IMR-90 (cell line): ENCODE data around the gene BMERB1. TPM values are rescaled to one million over a fixed set of nuclear protein-coding genes. Genes with fewer than 3 reads are reported as not detected.

ENCODE experiments used
- ATAC-seq: fragments of 200-7000 bp; cut with Tn5 transposase; 2 replicates; pipeline ENCODE4 v1.9.1; 2020; ENCODE audit warnings: low read depth, mild to moderate bottlenecking, moderate library complexity
- BruUV-seq: library from RNA; stranded (reverse); fragments of 400-500 nt; replicated peaks from 2 replicates; lab custom pipeline; 2021; lab: Mats Ljungman, UMichigan
- CTCF ChIA-PET: fragments of 300-600 bp; formaldehyde crosslinking; extraction: SDS; loops from one replicate; lab custom pipeline; 2021; ENCODE audit warnings: antibody characterized with exemption; lab: Yijun Ruan, JAX
- POLR2A ChIA-PET: fragments of 300-600 bp; sonication (Branson Sonifier 250); formaldehyde crosslinking; loops from one replicate; lab custom pipeline; 2022; ENCODE audit warnings: antibody characterized with exemption; ENCODE audit not compliant: unreplicated experiment; lab: Charles Lee
- DNase-seq: peaks from one replicate; pipeline ENCODE4 v3.0.0; 2013
- H2AFZ ChIP-seq: replicated peaks from 2 replicates; pipeline ENCODE3; 2013; ENCODE audit warnings: low read length, mild to moderate bottlenecking; ENCODE audit not compliant: poor library complexity
- H2AK5ac ChIP-seq: 2 replicates; pipeline ENCODE4 v1.6.1; 2013; ENCODE audit warnings: low read depth, low read length, inconsistent platforms
- H2AK9ac ChIP-seq: replicated peaks from 2 replicates; pipeline ENCODE3; 2013; ENCODE audit warnings: mild to moderate bottlenecking, low read depth, low read length, moderate library complexity; ENCODE audit not compliant: poor library complexity
- H2BK120ac ChIP-seq: 2 replicates; pipeline ENCODE4 v1.6.1; 2013; ENCODE audit warnings: low read depth, low read length, inconsistent platforms
- H2BK15ac ChIP-seq: 3 replicates; pipeline ENCODE4 v1.6.1; 2013; ENCODE audit warnings: low read depth, low read length, inconsistent platforms
- H2BK20ac ChIP-seq: 2 replicates; pipeline ENCODE4 v1.6.1; 2013; ENCODE audit warnings: low read depth, mild to moderate bottlenecking, inconsistent platforms, low read length, moderate library complexity
- H2BK5ac ChIP-seq: 2 replicates; pipeline ENCODE4 v1.6.1; 2013; ENCODE audit warnings: mild to moderate bottlenecking, low read depth, low read length, inconsistent platforms; ENCODE audit not compliant: poor library complexity, severe bottlenecking
- H3K14ac ChIP-seq: replicated peaks from 2 replicates; pipeline ENCODE4 v1.6.1; 2013; ENCODE audit warnings: low read depth, low read length, inconsistent platforms
- H3K18ac ChIP-seq: 2 replicates; pipeline ENCODE4 v1.6.1; 2013; ENCODE audit warnings: low read depth, low read length, control low read depth
- H3K23ac ChIP-seq: 2 replicates; pipeline ENCODE4 v1.6.1; 2013; ENCODE audit warnings: low read depth, low read length, inconsistent platforms
- H3K27ac ChIP-seq: 2 replicates; pipeline ENCODE4 v1.5.1; 2013; ENCODE audit warnings: mild to moderate bottlenecking, control low read depth, low read length; ENCODE audit not compliant: insufficient read depth
- H3K27me3 ChIP-seq: 2 replicates; pipeline ENCODE4 v1.6.1; 2013; ENCODE audit warnings: low read length; ENCODE audit not compliant: control insufficient read depth, insufficient read depth
- H3K36me3 ChIP-seq: 2 replicates; pipeline ENCODE4 v1.6.1; 2013; ENCODE audit warnings: low read length, mixed read lengths; ENCODE audit not compliant: control insufficient read depth, insufficient read depth
- H3K4ac ChIP-seq: 2 replicates; pipeline ENCODE4 v1.6.1; 2013; ENCODE audit warnings: low read depth, low read length, inconsistent platforms
- H3K4me1 ChIP-seq: 2 replicates; pipeline ENCODE4 v1.6.1; 2013; ENCODE audit warnings: low read length, mixed read lengths; ENCODE audit not compliant: control insufficient read depth, insufficient read depth
- H3K4me2 ChIP-seq: 2 replicates; pipeline ENCODE4 v1.6.1; 2013; ENCODE audit warnings: low read depth, mild to moderate bottlenecking, control low read depth, low read length, moderate library complexity
- H3K4me3 ChIP-seq: 2 replicates; pipeline ENCODE4 v1.5.1; 2013; ENCODE audit warnings: low read depth, mild to moderate bottlenecking, control low read depth, low read length, moderate library complexity; ENCODE audit not compliant: insufficient read depth
- H3K56ac ChIP-seq: 2 replicates; pipeline ENCODE4 v1.6.1; 2013; ENCODE audit warnings: low read length, inconsistent platforms; ENCODE audit not compliant: insufficient read depth; ENCODE audit errors: extremely low read depth
- H3K79me1 ChIP-seq, 2 experiments: 2 replicates each; pipeline ENCODE4 v1.6.1; 2013; ENCODE audit warnings: low read length in 2 of 2, inconsistent platforms in 1 of 2, low read depth in 1 of 2
- H3K9ac ChIP-seq: 2 replicates; pipeline ENCODE4 v1.6.1; 2013; ENCODE audit warnings: low read depth, low read length, control low read depth
- H3K9me1 ChIP-seq: 2 replicates; pipeline ENCODE4 v1.6.1; 2013; ENCODE audit warnings: low read length, inconsistent platforms; ENCODE audit not compliant: insufficient read depth
- H3K9me3 ChIP-seq: 2 replicates; pipeline ENCODE4 v1.6.1; 2013; ENCODE audit warnings: low read length; ENCODE audit not compliant: control insufficient read depth, insufficient read depth
- H4K20me1 ChIP-seq: 2 replicates; pipeline ENCODE4 v1.6.1; 2013; ENCODE audit warnings: low read length, inconsistent platforms; ENCODE audit not compliant: insufficient read depth
- H4K5ac ChIP-seq: 2 replicates; pipeline ENCODE4 v1.6.1; 2013; ENCODE audit warnings: mild to moderate bottlenecking, low read depth, low read length, control low read depth
- H4K8ac ChIP-seq, 2 experiments: 2 replicates each; pipeline ENCODE4 v1.6.1; 2013; ENCODE audit warnings: low read depth in 2 of 2, low read length in 2 of 2, control low read depth in 1 of 2, inconsistent platforms in 1 of 2
- H4K91ac ChIP-seq: 2 replicates; pipeline ENCODE4 v1.6.1; 2013; ENCODE audit warnings: low read depth, low read length, inconsistent platforms; ENCODE audit not compliant: insufficient read depth
- BHLHE40 ChIP-seq: fragments of 150-350 bp; IDR thresholded peaks from 2 replicates; pipeline ENCODE4 v1.6.1; 2016; ENCODE audit warnings: mild to moderate bottlenecking, low read depth, low read length
- CEBPB ChIP-seq: IDR thresholded peaks from 2 replicates; pipeline ENCODE4 v1.6.1; 2012; ENCODE audit warnings: low read depth, low read length, improper control_type of control experiment
- CHD1 ChIP-seq: IDR thresholded peaks from 2 replicates; pipeline ENCODE4 v1.6.1; 2012; ENCODE audit warnings: low read depth, low read length, improper control_type of control experiment
- FOS ChIP-seq: fragments of 150-350 bp; IDR thresholded peaks from 2 replicates; pipeline ENCODE4 v1.6.1; 2016; ENCODE audit warnings: low read depth, low read length
- MAFK ChIP-seq: IDR thresholded peaks from 2 replicates; pipeline ENCODE4 v1.6.1; 2012; ENCODE audit warnings: low read depth, low read length, improper control_type of control experiment
- MXI1 ChIP-seq: IDR thresholded peaks from 2 replicates; pipeline ENCODE4 v1.6.1; 2012; ENCODE audit warnings: low read depth, mild to moderate bottlenecking, low read length, moderate library complexity, borderline replicate concordance
- NFE2L2 ChIP-seq: fragments of 150-350 bp; IDR thresholded peaks from 2 replicates; pipeline ENCODE4 v1.6.1; 2016; ENCODE audit warnings: low read depth, mild to moderate bottlenecking, low read length
- POLR2A ChIP-seq: IDR thresholded peaks from 2 replicates; pipeline ENCODE4 v1.6.1; 2012; ENCODE audit warnings: mild to moderate bottlenecking, low read depth, low read length
- RAD21 ChIP-seq: IDR thresholded peaks from 2 replicates; pipeline ENCODE4 v1.6.1; 2012; ENCODE audit warnings: low read length, improper control_type of control experiment
- RCOR1 ChIP-seq: IDR thresholded peaks from 2 replicates; pipeline ENCODE4 v1.6.1; 2012; ENCODE audit warnings: mild to moderate bottlenecking, low read length, improper control_type of control experiment; ENCODE audit not compliant: insufficient replicate concordance
- RFX5 ChIP-seq: IDR thresholded peaks from 2 replicates; pipeline ENCODE4 v1.8.0; 2012; ENCODE audit warnings: low read depth, mild to moderate bottlenecking, low read length, moderate library complexity
- WGBS, 2 experiments: methylation state at CpG; one replicate each; pipeline versions ENCODE4 v1.1.5 to v1.1.7; 2013; ENCODE audit warnings: missing lambda C conversion rate in 2 of 2; ENCODE audit not compliant: insufficient read length in 1 of 2; ENCODE audit errors: extremely low coverage in 2 of 2; 5-methylcytosine and 5-hydroxymethylcytosine counted together
- dilution Hi-C: fragments of 300-500 bp; cut with HindIII; formaldehyde crosslinking; loops from one replicate; pipeline ENCODE4 v1.14.3; 2018; ENCODE audit warnings: low sequenced_read_pairs; ENCODE audit not compliant: unreplicated experiment
- in situ Hi-C: fragments of 300-500 bp; cut with MboI; formaldehyde crosslinking; loops from 3 replicates; pipeline ENCODE4 v1.14.3; 2019; ENCODE audit warnings: low sequenced_read_pairs, inconsistent platforms, mixed read lengths
- intact Hi-C: fragments of 100-400 bp; cut with micrococcal nuclease; formaldehyde crosslinking; loops from 2 replicates; pipeline ENCODE4 v1.10.0; 2022
- polyA plus RNA-seq, 3 experiments: library from polyadenylated mRNA; depleted of rRNA; stranded (reverse); fragments of >200 nt; gene quantifications; 2 replicates each; pipeline ENCODE4 v1.2.3, GENCODE V29; 2012; ENCODE audit warnings: low replicate concordance in 1 of 3
- total RNA-seq: library from RNA; depleted of rRNA; stranded (reverse); fragments of >200 nt; gene quantifications from 2 replicates; pipeline ENCODE4 v1.2.3, GENCODE V29; 2012
- TF ChIP-seq, protein P1 (sequence below): conservative IDR thresholded peaks from 2 replicates; pipeline ENCODE4 v1.5.1; 2012; ENCODE audit warnings: mild to moderate bottlenecking, low read depth, low read length, improper control_type of control experiment
- TF ChIP-seq, protein P2 (sequence below): fragments of 150-350 bp; IDR thresholded peaks from 2 replicates; pipeline ENCODE4 v1.6.1; 2016; ENCODE audit warnings: low read depth, mild to moderate bottlenecking, low read length, moderate library complexity, borderline replicate concordance
- TF ChIP-seq, protein P3 (sequence below): fragments of 150-350 bp; IDR thresholded peaks from 2 replicates; pipeline ENCODE4 v1.6.1; 2017; ENCODE audit warnings: mild to moderate bottlenecking, antibody characterized with exemption, low read length, low read depth

Gene BMERB1
- total and polyA plus RNA-seq, 2 of the 4 experiments (the other 2 are of a cell fraction), result 22.6 to 32.9 TPM

DNA sequence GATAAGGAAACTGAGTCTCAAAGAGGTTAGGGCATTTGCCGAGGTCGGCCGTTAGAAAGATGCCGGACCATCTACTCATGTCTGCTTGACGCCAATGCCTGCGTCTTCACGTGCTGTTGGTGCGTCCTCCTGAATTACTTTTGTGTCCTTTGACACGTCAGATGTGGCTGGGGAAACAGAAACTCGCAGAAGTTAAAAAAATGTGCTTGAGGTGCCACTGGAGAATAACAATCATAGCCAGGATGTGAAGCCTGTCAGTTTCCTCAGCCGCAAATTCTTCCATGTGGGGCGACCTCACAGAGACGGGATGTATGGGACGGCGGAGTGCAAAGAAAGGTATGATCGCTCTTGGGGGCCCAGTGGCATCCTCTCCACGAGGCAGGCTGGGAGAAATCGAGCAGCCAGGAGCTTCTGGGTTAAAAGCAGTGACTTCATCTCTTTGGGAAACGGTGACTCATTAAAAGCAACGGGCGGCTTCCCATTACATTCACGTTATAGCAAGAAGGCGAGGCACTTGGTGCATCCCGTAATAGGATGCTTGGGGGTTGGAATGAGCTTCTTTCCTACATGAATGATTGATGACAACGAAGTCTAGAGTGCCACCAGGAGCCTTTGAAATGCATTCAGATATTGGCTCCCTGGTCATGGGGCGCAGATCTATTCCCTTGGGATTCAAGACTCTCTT lies 67.8 kb downstream of the BMERB1 start:
- Histone ChIP-seq H4K8ac (peak overlapping the region; percentile 86 to 94), H2BK120ac (peak overlapping the region; percentile 95), H3K36me3 (no peaks in the 10 kb centered on the region), H3K4me2 (peak overlapping the region; percentile 66), H2BK15ac (peak overlapping the region; percentile 100; the same call in 2 of the 3 replicates), H3K9ac (peak overlapping the region; percentile 13; the same call in 1 of the 2 replicates), H2AK5ac (peak overlapping the region; percentile 99), H3K14ac (peak overlapping the region; percentile 83; the same call in 1 of the 2 replicates), H3K18ac (peak overlapping the region; percentile 91), H3K23ac (no peak overlapping the region), H2BK5ac (peak overlapping the region; percentile 69), H3K27me3 (no peaks in the 10 kb centered on the region), H3K4ac (peak overlapping the region; percentile 89), H3K9me3 (no peaks in the 10 kb centered on the region), H3K56ac (0 out of 2 replicates have a peak overlapping the region, but pooled peaks have one; percentile 0), H4K5ac (peak overlapping the region; percentile 96), H4K20me1 (no peaks in the 10 kb centered on the region), H2BK20ac (peak overlapping the region; percentile 96), H4K91ac (peak overlapping the region; percentile 97), H3K79me1 (peaks cover 32 to 51% of the 10 kb centered on the region in 2 experiments), H3K9me1 (peaks cover 21% of the 10 kb centered on the region), H2AFZ (peak overlapping the region; percentile 79), H2AK9ac (peak overlapping the region; percentile 18), H3K4me1 (peaks cover 12% of the 10 kb centered on the region), H3K27ac (peak overlapping the region; percentile 89), H3K4me3 (no peak overlapping the region)
- WGBS, 2 experiments, result 83% methylated on average over 4 of the region's 26 CpGs; no CpG with 5 or more reads in 1 of the 2 experiments
- no TSS peak for BruUV-seq
- intact Hi-C loops, result no loop called here
- peak; percentile 91 for ATAC-seq
- ChIA-PET CTCF (no interaction called here), POLR2A (no interaction called here)
- in situ Hi-C loops, result loop anchor here (10.0 kb wide), 1 partner anchor 67 kb away; the partner anchor contains the start of gene BMERB1
- peak; percentile 96 for DNase-seq
- dilution Hi-C loops, result no loop called here
- TF ChIP-seq FOS (peak; percentile 92), CHD1 (no peak), BHLHE40 (peak; percentile 11; the same call in 1 of the 2 replicates), MAFK (no peak), RFX5 (no peak), RAD21 (0 out of 2 replicates have a peak, but pooled peaks have one; percentile 11), CEBPB (peak; percentile 38; the same call in 1 of the 2 replicates), RCOR1 (peak; percentile 47), POLR2A (no peak), NFE2L2 (no peak; the same call in 1 of the 2 replicates), MXI1 (no peak)
- TF ChIP-seq, protein P1, sequence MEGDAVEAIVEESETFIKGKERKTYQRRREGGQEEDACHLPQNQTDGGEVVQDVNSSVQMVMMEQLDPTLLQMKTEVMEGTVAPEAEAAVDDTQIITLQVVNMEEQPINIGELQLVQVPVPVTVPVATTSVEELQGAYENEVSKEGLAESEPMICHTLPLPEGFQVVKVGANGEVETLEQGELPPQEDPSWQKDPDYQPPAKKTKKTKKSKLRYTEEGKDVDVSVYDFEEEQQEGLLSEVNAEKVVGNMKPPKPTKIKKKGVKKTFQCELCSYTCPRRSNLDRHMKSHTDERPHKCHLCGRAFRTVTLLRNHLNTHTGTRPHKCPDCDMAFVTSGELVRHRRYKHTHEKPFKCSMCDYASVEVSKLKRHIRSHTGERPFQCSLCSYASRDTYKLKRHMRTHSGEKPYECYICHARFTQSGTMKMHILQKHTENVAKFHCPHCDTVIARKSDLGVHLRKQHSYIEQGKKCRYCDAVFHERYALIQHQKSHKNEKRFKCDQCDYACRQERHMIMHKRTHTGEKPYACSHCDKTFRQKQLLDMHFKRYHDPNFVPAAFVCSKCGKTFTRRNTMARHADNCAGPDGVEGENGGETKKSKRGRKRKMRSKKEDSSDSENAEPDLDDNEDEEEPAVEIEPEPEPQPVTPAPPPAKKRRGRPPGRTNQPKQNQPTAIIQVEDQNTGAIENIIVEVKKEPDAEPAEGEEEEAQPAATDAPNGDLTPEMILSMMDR, result no peak
- TF ChIP-seq, protein P2, sequence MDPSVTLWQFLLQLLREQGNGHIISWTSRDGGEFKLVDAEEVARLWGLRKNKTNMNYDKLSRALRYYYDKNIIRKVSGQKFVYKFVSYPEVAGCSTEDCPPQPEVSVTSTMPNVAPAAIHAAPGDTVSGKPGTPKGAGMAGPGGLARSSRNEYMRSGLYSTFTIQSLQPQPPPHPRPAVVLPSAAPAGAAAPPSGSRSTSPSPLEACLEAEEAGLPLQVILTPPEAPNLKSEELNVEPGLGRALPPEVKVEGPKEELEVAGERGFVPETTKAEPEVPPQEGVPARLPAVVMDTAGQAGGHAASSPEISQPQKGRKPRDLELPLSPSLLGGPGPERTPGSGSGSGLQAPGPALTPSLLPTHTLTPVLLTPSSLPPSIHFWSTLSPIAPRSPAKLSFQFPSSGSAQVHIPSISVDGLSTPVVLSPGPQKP, result no peak
- TF ChIP-seq, protein P3, sequence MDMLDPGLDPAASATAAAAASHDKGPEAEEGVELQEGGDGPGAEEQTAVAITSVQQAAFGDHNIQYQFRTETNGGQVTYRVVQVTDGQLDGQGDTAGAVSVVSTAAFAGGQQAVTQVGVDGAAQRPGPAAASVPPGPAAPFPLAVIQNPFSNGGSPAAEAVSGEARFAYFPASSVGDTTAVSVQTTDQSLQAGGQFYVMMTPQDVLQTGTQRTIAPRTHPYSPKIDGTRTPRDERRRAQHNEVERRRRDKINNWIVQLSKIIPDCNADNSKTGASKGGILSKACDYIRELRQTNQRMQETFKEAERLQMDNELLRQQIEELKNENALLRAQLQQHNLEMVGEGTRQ, result no peak
